Measurements from ENCODE around the gene FAM240B. TPM values are rescaled to one million over a fixed set of nuclear protein-coding genes. Genes with fewer than 3 reads are reported as not detected.

FAM240B gene
- total and polyA plus RNA-seq, 2 experiments from 2014 or later = not detected

- H3K4me1 ChIP-seq (ENCODE audit: insufficient read depth) = no peaks in the 10 kb centered on the region
- Mint-ChIP-seq H3K4me1 (no peaks in the 10 kb centered on the region), H3K27ac (no peak overlapping the region), H3K27me3 (ENCODE audit: insufficient read depth, low read depth, poor library complexity) (peaks cover 4% of the 10 kb centered on the region), H3K9me3 (0 out of 3 replicates have a peak, but pooled peaks cover 3% of the 10 kb centered on the region), H3K4me3 (no peak overlapping the region), H3K36me3 (ENCODE audit: low read depth) (peaks cover 2% of the 10 kb centered on the region; the same call in 1 of the 3 replicates)
- no peak for TF ChIP-seq ETS1 (IDR thresholded peaks at IDR 0.05)
- TF ChIP-seq JUNB (IDR thresholded peaks at IDR 0.05; ENCODE audit: unreplicated experiment) = no peak
- TF ChIP-seq EZH2phosphoT487 (IDR thresholded peaks at IDR 0.05; ENCODE audit: unreplicated experiment) = no peak
- TF ChIP-seq, protein P1, sequence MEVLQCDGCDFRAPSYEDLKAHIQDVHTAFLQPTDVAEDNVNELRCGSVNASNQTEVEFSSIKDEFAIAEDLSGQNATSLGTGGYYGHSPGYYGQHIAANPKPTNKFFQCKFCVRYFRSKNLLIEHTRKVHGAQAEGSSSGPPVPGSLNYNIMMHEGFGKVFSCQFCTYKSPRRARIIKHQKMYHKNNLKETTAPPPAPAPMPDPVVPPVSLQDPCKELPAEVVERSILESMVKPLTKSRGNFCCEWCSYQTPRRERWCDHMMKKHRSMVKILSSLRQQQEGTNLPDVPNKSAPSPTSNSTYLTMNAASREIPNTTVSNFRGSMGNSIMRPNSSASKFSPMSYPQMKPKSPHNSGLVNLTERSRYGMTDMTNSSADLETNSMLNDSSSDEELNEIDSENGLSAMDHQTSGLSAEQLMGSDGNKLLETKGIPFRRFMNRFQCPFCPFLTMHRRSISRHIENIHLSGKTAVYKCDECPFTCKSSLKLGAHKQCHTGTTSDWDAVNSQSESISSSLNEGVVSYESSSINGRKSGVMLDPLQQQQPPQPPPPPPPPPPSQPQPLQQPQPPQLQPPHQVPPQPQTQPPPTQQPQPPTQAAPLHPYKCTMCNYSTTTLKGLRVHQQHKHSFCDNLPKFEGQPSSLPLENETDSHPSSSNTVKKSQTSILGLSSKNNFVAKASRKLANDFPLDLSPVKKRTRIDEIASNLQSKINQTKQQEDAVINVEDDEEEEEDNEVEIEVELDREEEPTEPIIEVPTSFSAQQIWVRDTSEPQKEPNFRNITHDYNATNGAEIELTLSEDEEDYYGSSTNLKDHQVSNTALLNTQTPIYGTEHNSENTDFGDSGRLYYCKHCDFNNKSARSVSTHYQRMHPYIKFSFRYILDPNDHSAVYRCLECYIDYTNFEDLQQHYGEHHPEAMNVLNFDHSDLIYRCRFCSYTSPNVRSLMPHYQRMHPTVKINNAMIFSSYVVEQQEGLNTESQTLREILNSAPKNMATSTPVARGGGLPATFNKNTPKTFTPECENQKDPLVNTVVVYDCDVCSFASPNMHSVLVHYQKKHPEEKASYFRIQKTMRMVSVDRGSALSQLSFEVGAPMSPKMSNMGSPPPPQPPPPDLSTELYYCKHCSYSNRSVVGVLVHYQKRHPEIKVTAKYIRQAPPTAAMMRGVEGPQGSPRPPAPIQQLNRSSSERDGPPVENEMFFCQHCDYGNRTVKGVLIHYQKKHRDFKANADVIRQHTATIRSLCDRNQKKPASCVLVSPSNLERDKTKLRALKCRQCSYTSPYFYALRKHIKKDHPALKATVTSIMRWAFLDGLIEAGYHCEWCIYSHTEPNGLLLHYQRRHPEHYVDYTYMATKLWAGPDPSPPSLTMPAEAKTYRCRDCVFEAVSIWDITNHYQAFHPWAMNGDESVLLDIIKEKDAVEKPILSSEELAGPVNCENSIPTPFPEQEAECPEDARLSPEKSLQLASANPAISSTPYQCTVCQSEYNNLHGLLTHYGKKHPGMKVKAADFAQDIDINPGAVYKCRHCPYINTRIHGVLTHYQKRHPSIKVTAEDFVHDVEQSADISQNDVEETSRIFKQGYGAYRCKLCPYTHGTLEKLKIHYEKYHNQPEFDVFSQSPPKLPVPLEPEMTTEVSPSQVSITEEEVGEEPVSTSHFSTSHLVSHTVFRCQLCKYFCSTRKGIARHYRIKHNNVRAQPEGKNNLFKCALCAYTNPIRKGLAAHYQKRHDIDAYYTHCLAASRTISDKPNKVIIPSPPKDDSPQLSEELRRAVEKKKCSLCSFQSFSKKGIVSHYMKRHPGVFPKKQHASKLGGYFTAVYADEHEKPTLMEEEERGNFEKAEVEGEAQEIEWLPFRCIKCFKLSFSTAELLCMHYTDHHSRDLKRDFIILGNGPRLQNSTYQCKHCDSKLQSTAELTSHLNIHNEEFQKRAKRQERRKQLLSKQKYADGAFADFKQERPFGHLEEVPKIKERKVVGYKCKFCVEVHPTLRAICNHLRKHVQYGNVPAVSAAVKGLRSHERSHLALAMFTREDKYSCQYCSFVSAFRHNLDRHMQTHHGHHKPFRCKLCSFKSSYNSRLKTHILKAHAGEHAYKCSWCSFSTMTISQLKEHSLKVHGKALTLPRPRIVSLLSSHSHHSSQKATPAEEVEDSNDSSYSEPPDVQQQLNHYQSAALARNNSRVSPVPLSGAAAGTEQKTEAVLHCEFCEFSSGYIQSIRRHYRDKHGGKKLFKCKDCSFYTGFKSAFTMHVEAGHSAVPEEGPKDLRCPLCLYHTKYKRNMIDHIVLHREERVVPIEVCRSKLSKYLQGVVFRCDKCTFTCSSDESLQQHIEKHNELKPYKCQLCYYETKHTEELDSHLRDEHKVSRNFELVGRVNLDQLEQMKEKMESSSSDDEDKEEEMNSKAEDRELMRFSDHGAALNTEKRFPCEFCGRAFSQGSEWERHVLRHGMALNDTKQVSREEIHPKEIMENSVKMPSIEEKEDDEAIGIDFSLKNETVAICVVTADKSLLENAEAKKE (CRISPR knock-in tag; IDR thresholded peaks at IDR 0.05) = no peak
- TF ChIP-seq POLR2AphosphoS5 (IDR thresholded peaks at IDR 0.05; ENCODE audit: low read depth) = no peak
- TF ChIP-seq REST (IDR thresholded peaks at IDR 0.05; ENCODE audit: unreplicated experiment) = no peak
- no peak for TF ChIP-seq EZH2 (IDR thresholded peaks at IDR 0.05; ENCODE audit: low read depth, unreplicated experiment)
- no peak for TF ChIP-seq STAT1 (IDR thresholded peaks at IDR 0.05; ENCODE audit: unreplicated experiment)
- no peak for TF ChIP-seq ZNF114 (CRISPR knock-in tag; IDR thresholded peaks at IDR 0.05)
- no peak for TF ChIP-seq CREB1 (CRISPR knock-in tag; IDR thresholded peaks at IDR 0.05; ENCODE audit: low read depth)
- H4K20me1 ChIP-seq (replicated peaks; ENCODE audit: insufficient read depth) = no peaks in the 10 kb centered on the region
- no peak overlapping the region for H3K4me2 ChIP-seq
- ATAC-seq = no peak
- H3K27ac ChIP-seq (ENCODE audit: low read depth) = no peak overlapping the region
- no peaks in the 10 kb centered on the region for H3F3A ChIP-seq (replicated peaks; ENCODE audit: low read depth)
- 0 out of 2 replicates have a peak, but pooled peaks cover 3% of the 10 kb centered on the region for H3K9me2 ChIP-seq (ENCODE audit: insufficient read depth)
- no peaks in the 10 kb centered on the region for H3K79me2 ChIP-seq (replicated peaks; ENCODE audit: insufficient read depth)
- no peak for DNase-seq (ENCODE audit: low spot score)
- no peak overlapping the region for H2AFZ ChIP-seq
- no peaks in the 10 kb centered on the region for H3K36me3 ChIP-seq (ENCODE audit: insufficient read depth)
- no peak overlapping the region for H3K4me3 ChIP-seq
- H3K27me3 ChIP-seq (ENCODE audit: insufficient read depth) = no peaks in the 10 kb centered on the region
Observed at GRCh38 chr9:38649731-38650363, 70.1 kb downstream of the FAM240B start.

Data from GM23338 (cell line).